Measurements from ENCODE around the gene METRN.

DNA sequence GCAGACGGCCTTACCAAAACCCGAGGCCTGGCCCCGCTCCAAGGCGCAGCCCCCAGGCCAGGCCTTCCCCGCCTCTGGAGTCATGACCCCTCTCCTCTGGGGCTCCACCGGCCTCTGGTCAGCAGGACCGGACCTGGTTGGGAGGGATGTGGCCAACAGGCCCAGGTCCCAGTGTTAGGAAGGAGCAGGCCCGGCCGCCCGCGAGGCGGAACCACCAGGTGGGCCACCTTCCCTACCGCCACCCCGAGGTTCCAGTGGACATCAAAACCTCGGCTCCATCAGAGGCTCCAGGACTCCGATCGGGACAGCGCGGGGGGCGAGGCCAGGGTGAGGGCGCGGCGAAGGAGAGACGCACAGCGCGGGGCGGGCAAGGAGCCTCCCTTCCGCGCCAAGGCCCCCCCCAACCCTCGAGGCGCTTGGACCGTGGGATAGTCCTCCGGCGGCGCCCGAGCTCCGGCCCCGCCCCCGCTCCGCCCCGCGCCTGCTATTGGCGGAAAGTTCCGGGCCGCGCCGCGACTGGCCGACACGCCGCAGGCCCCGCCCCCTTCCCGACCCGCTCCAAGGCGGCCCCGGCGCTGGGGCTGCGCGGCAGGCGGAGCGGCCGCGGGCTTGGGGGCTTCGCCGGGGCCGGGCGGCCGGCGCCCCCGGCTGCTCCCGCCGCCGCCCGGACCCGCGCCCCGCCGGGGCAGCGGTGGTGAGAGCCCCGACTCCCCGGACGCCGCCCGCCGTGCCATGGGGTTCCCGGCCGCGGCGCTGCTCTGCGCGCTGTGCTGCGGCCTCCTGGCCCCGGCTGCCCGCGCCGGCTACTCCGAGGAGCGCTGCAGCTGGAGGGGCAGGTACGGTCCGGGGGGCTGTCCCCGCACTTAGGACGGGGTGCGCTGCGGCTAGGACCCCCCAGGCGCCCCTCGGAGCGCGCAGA, at the start of gene METRN:
- TF ChIP-seq POLR2AphosphoS5 (IDR thresholded peaks at IDR 0.05) (no peak), EP300 (IDR thresholded peaks at IDR 0.05) (no peak), POLR2A (IDR thresholded peaks at IDR 0.05) (no peak)
- TF ChIP-seq, protein P1, sequence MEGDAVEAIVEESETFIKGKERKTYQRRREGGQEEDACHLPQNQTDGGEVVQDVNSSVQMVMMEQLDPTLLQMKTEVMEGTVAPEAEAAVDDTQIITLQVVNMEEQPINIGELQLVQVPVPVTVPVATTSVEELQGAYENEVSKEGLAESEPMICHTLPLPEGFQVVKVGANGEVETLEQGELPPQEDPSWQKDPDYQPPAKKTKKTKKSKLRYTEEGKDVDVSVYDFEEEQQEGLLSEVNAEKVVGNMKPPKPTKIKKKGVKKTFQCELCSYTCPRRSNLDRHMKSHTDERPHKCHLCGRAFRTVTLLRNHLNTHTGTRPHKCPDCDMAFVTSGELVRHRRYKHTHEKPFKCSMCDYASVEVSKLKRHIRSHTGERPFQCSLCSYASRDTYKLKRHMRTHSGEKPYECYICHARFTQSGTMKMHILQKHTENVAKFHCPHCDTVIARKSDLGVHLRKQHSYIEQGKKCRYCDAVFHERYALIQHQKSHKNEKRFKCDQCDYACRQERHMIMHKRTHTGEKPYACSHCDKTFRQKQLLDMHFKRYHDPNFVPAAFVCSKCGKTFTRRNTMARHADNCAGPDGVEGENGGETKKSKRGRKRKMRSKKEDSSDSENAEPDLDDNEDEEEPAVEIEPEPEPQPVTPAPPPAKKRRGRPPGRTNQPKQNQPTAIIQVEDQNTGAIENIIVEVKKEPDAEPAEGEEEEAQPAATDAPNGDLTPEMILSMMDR (IDR thresholded peaks at IDR 0.05), result no peak
